H9 (cell line): Measurements from ENCODE around the gene COPS6. TPM values are rescaled to one million over a fixed set of nuclear protein-coding genes. Genes with fewer than 3 reads are reported as not detected.
A peak's percentile ranks its signal among the peaks of the same experiment; 100 is the strongest.

Experiments
- DNase-seq: peaks from one replicate; pipeline ENCODE4 v3.0.0-alpha.2; 2017
- H2AFZ ChIP-seq: one replicate; pipeline ENCODE4 v1.6.1; 2013; ENCODE audit warnings: mild to moderate bottlenecking, low read length, control low read depth, moderate library complexity
- H2AK5ac ChIP-seq: 2 replicates; pipeline ENCODE4 v1.6.1; 2013; ENCODE audit warnings: low read length, control low read depth, mixed read lengths; ENCODE audit not compliant: insufficient read length
- H2BK120ac ChIP-seq: one replicate; pipeline ENCODE4 v1.6.1; 2013; ENCODE audit warnings: low read depth, mild to moderate bottlenecking, low read length, control low read depth, inconsistent platforms; ENCODE audit not compliant: poor library complexity, severe bottlenecking
- H2BK12ac ChIP-seq: 2 replicates; pipeline ENCODE4 v1.6.1; 2013; ENCODE audit warnings: low read length, control low read depth, mixed read lengths, low read depth; ENCODE audit not compliant: insufficient read length
- H2BK15ac ChIP-seq: 2 replicates; pipeline ENCODE4 v1.6.1; 2013; ENCODE audit warnings: low read depth, low read length, control low read depth
- H2BK20ac ChIP-seq: one replicate; pipeline ENCODE4 v1.6.1; 2013; ENCODE audit warnings: low read depth, mild to moderate bottlenecking, low read length, control low read depth, inconsistent platforms; ENCODE audit not compliant: poor library complexity, severe bottlenecking
- H2BK5ac ChIP-seq: 2 replicates; pipeline ENCODE4 v1.6.1; 2013; ENCODE audit warnings: low read length, control low read depth, mixed read lengths; ENCODE audit not compliant: insufficient read length
- H3K14ac ChIP-seq: 2 replicates; pipeline ENCODE4 v1.6.1; 2013; ENCODE audit warnings: low read length, control low read depth; ENCODE audit not compliant: insufficient read depth
- H3K18ac ChIP-seq: 2 replicates; pipeline ENCODE4 v1.6.1; 2013; ENCODE audit warnings: low read depth, mild to moderate bottlenecking, mixed read lengths, low read length, control low read depth; ENCODE audit not compliant: insufficient read length
- H3K23ac ChIP-seq: 2 replicates; pipeline ENCODE4 v1.6.1; 2013; ENCODE audit warnings: low read length, control low read depth, mixed read lengths, low read depth; ENCODE audit not compliant: insufficient read length
- H3K23me2 ChIP-seq: 2 replicates; pipeline ENCODE4 v1.6.1; 2013; ENCODE audit warnings: low read depth, mild to moderate bottlenecking, mixed read lengths, low read length, control low read depth; ENCODE audit not compliant: insufficient read length, poor library complexity, severe bottlenecking
- H3K27ac ChIP-seq: 2 replicates; pipeline ENCODE4 v1.5.1; 2013; ENCODE audit warnings: low read length, control low read depth, mixed read lengths, low read depth; ENCODE audit not compliant: insufficient read length
- H3K27me3 ChIP-seq: 2 replicates; pipeline ENCODE4 v1.6.1; 2013; ENCODE audit warnings: low read length, control low read depth, inconsistent platforms; ENCODE audit not compliant: insufficient read depth
- H3K4ac ChIP-seq: 2 replicates; pipeline ENCODE4 v1.6.1; 2013; ENCODE audit warnings: low read depth, mild to moderate bottlenecking, control low read depth, inconsistent platforms, low read length, moderate library complexity
- H3K4me1 ChIP-seq: 2 replicates; pipeline ENCODE4 v1.6.1; 2013; ENCODE audit warnings: low read length, control low read depth, inconsistent platforms; ENCODE audit not compliant: insufficient read depth
- H3K4me2 ChIP-seq: 2 replicates; pipeline ENCODE4 v1.6.1; 2013; ENCODE audit warnings: low read length, control low read depth, mixed read lengths; ENCODE audit not compliant: insufficient read length, insufficient read depth
- H3K56ac ChIP-seq: 2 replicates; pipeline ENCODE4 v1.6.1; 2013; ENCODE audit warnings: low read depth, mild to moderate bottlenecking, mixed read lengths, low read length, control low read depth; ENCODE audit not compliant: insufficient read length
- H3K79me1 ChIP-seq: 2 replicates; pipeline ENCODE4 v1.6.1; 2013; ENCODE audit warnings: low read depth, mild to moderate bottlenecking, moderate library complexity, low read length, control low read depth, inconsistent platforms; ENCODE audit not compliant: insufficient read depth, poor library complexity, severe bottlenecking
- H3K79me2 ChIP-seq: 2 replicates; pipeline ENCODE4 v1.6.1; 2013; ENCODE audit warnings: low read length, control low read depth, inconsistent platforms; ENCODE audit not compliant: insufficient read depth
- H3K9ac ChIP-seq: 2 replicates; pipeline ENCODE4 v1.6.1; 2013; ENCODE audit warnings: low read length, control low read depth, mixed read lengths; ENCODE audit not compliant: insufficient read length; ENCODE audit errors: extremely low read depth
- H3K9me3 ChIP-seq: one replicate; pipeline ENCODE4 v1.6.1; 2013; ENCODE audit warnings: low read depth, low read length, inconsistent platforms; ENCODE audit not compliant: control insufficient read depth
- H3T11ph ChIP-seq: one replicate; pipeline ENCODE4 v1.6.1; 2013; ENCODE audit warnings: mild to moderate bottlenecking, low read length, control low read depth, inconsistent platforms
- H4K20me1 ChIP-seq: one replicate; pipeline ENCODE4 v1.6.1; 2013; ENCODE audit not compliant: control insufficient read depth, insufficient read length, insufficient read depth
- H4K5ac ChIP-seq: 2 replicates; pipeline ENCODE4 v1.6.1; 2013; ENCODE audit warnings: low read depth, mild to moderate bottlenecking, mixed read lengths, low read length, control low read depth; ENCODE audit not compliant: insufficient read length
- H4K8ac ChIP-seq: replicated peaks from 2 replicates; pipeline ENCODE4 v1.6.1; 2013; ENCODE audit warnings: low read length, control low read depth, mixed read lengths, low read depth; ENCODE audit not compliant: insufficient read length
- H4K91ac ChIP-seq: 2 replicates; pipeline ENCODE4 v1.6.1; 2013; ENCODE audit warnings: low read depth, mild to moderate bottlenecking, moderate library complexity, mixed read lengths, low read length, control low read depth; ENCODE audit not compliant: insufficient read length
- H3K27ac Mint-ChIP-seq, 3 experiments: 2 replicates in 2 of 3; 3 replicates in 1 of 3; pipeline ENCODE4 v1.8.0; 2020 to 2021; ENCODE audit warnings: mixed read lengths in 3 of 3, mild to moderate bottlenecking in 1 of 3, moderate library complexity in 1 of 3
- H3K27me3 Mint-ChIP-seq: 2 replicates; pipeline ENCODE4 v1.8.0; 2021; ENCODE audit warnings: low read depth, mild to moderate bottlenecking, moderate library complexity, mixed read lengths
- H3K36me3 Mint-ChIP-seq, 3 experiments: 2 replicates in 2 of 3; 3 replicates in 1 of 3; pipeline ENCODE4 v1.8.0; 2020 to 2021; ENCODE audit warnings: low read depth in 3 of 3, mixed read lengths in 3 of 3; ENCODE audit not compliant: insufficient read depth in 1 of 3
- H3K4me1 Mint-ChIP-seq, 2 experiments: 2 replicates each; pipeline ENCODE4 v1.8.0; 2020; ENCODE audit warnings: mixed read lengths in 2 of 2
- H3K4me3 Mint-ChIP-seq, 2 experiments: 2 replicates in 1 of 2; 3 replicates in 1 of 2; pipeline ENCODE4 v1.8.0; 2020 to 2021; ENCODE audit warnings: mild to moderate bottlenecking in 2 of 2, mixed read lengths in 2 of 2, moderate library complexity in 1 of 2
- H3K9me3 Mint-ChIP-seq, 2 experiments: 2 replicates in 1 of 2; 3 replicates in 1 of 2; pipeline ENCODE4 v1.8.0; 2020; ENCODE audit warnings: mild to moderate bottlenecking in 2 of 2, mixed read lengths in 2 of 2, moderate library complexity in 1 of 2
- WGBS: extraction: QIAGEN DNeasy Blood & Tissue Kit; methylation state at CpG from one replicate; pipeline ENCODE4 v1.1.7; 2013; ENCODE audit warnings: missing lambda C conversion rate, low lambda C conversion rate, mixed read lengths; ENCODE audit not compliant: insufficient read length; ENCODE audit errors: extremely low coverage; 5-methylcytosine and 5-hydroxymethylcytosine counted together
- total RNA-seq: library from RNA; stranded (reverse); gene quantifications from 2 replicates; pipeline ENCODE4 v1.2.1, GENCODE V29; 2021
- TF ChIP-seq, protein P1 (sequence below): fragments of 200-600 bp; sonication (generic); conservative IDR thresholded peaks from 3 replicates; pipeline ENCODE4 v1.8.0; 2021; ENCODE audit warnings: antibody characterized with exemption, mild to moderate bottlenecking

The COPS6 gene
- total RNA-seq, 1 experiment from 2014 or later, result 140 TPM

DNA sequence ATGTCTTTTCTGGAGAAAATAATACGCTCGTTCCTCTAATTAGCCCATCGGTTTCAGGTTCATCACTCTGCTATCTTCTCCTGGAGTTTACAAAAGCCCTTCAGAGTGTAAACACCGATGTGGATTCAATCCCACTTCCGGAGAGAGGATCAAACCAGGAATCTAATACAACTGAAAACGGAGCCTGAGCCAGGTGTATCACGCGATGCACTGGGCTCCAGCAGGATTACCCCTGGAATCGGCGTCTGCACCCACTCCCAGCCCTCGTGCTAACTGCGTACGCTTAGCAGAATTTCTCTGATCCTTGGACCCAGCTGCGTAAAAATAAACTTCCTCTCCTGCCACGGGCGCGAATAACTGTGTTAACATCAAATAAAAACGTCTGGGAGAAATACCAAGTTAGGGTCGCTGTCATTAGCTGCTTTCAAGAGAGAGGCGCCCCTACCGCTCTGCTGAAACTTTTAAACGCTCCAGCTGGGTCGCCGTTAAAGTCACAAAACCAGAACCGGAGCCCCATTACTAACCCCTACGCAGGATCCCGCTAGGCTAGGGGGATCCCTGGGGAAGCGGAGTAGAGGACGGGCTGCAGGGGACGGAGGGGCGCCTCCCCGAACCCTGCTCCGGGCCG, 7.7 kb upstream of the COPS6 start:
- Mint-ChIP-seq H3K36me3 (peaks cover 46 to 48% (median 47%) of the 10 kb centered on the region in 3 experiments), H3K4me3 (peak overlapping the region; percentile 91 to 98), H3K27ac (peak overlapping the region; percentile 60 to 98 (median 93); a peak in 6 of 7 replicates), H3K4me1 (peaks cover 12 to 27% of the 10 kb centered on the region in 2 experiments), H3K27me3 (no peaks in the 10 kb centered on the region; the same call in 1 of the 2 replicates), H3K9me3 (peaks cover 10 to 37% of the 10 kb centered on the region in 2 experiments)
- no peak for DNase-seq
- Histone ChIP-seq H3K4ac (no peak overlapping the region; the same call in 1 of the 2 replicates), H3T11ph (peak overlapping the region; percentile 25), H2BK12ac (no peak overlapping the region), H2BK20ac (no peak overlapping the region), H4K91ac (peak overlapping the region; percentile 94), H2AFZ (no peak overlapping the region), H3K18ac (peak overlapping the region; percentile 78), H3K4me2 (peak overlapping the region; percentile 97), H2BK15ac (no peak overlapping the region), H3K14ac (peak overlapping the region; percentile 86), H2AK5ac (no peak overlapping the region), H4K5ac (peak overlapping the region; percentile 43), H3K9me3 (no peaks in the 10 kb centered on the region), H3K27ac (no peak overlapping the region), H2BK120ac (peak overlapping the region; percentile 86), H4K8ac (no peak overlapping the region), H3K4me1 (peaks cover 3% of the 10 kb centered on the region; the same call in 1 of the 2 replicates), H2BK5ac (no peak overlapping the region), H3K23me2 (peaks cover 6% of the 10 kb centered on the region), H3K9ac (peak overlapping the region; percentile 98), H4K20me1 (no peaks in the 10 kb centered on the region), H3K23ac (no peak overlapping the region), H3K79me2 (peaks cover 32% of the 10 kb centered on the region), H3K27me3 (no peaks in the 10 kb centered on the region), H3K56ac (no peak overlapping the region), H3K79me1 (no peaks in the 10 kb centered on the region)
- no CpG with 5 or more reads among the region's 34 CpGs for WGBS
- TF ChIP-seq, protein P1, sequence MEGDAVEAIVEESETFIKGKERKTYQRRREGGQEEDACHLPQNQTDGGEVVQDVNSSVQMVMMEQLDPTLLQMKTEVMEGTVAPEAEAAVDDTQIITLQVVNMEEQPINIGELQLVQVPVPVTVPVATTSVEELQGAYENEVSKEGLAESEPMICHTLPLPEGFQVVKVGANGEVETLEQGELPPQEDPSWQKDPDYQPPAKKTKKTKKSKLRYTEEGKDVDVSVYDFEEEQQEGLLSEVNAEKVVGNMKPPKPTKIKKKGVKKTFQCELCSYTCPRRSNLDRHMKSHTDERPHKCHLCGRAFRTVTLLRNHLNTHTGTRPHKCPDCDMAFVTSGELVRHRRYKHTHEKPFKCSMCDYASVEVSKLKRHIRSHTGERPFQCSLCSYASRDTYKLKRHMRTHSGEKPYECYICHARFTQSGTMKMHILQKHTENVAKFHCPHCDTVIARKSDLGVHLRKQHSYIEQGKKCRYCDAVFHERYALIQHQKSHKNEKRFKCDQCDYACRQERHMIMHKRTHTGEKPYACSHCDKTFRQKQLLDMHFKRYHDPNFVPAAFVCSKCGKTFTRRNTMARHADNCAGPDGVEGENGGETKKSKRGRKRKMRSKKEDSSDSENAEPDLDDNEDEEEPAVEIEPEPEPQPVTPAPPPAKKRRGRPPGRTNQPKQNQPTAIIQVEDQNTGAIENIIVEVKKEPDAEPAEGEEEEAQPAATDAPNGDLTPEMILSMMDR, result no peak
